ENCODE measurements around the gene ADGRD1.

DNA sequence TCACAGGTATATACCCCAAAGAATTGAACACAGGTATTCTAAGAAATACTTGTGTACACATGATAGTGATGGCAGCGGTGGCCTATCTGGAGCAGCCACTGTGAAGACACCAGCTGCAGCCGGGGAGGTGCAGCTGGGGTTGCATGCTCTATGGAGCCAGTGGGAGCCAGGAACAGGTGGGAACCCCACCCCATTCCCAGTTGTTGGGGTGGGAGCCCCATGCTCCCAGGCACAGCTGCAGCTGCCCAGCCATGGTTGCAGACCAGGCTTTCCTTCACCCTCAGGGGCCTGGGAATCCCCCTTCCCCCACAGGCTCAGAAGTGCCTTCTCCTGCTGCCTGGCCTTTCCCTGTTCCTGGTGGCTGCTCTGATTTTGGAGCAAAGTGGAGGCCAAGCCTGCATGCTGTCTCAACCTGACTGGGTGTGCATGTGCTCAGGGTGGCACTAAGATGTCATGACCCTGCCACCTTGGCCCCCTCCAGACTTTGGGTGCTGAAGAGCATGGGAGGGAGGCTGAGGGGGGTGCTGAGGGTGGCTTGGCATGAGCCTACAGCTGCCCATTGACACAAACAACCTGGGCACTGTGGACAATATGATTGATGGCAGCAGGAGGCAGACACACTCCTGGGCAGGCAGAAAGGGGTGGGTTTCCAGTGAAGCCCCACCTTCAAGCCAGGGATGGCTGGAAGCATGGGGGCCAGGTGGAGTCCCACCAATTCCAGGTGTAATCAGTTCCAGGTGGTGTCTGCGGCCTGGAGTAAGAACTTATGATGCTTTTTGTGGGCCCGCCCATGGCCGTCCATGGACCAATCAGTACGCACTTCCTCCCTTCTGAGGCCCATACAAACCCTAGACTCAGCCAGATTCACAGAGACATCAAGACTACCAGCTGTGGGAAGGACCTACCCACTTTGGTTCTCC, 234.7 kb downstream of the ADGRD1 start:
- no peak for TF ChIP-seq POLR2A (IDR thresholded peaks at IDR 0.05; ENCODE audit: extremely low read depth, insufficient read length)
- TF ChIP-seq, protein P1, sequence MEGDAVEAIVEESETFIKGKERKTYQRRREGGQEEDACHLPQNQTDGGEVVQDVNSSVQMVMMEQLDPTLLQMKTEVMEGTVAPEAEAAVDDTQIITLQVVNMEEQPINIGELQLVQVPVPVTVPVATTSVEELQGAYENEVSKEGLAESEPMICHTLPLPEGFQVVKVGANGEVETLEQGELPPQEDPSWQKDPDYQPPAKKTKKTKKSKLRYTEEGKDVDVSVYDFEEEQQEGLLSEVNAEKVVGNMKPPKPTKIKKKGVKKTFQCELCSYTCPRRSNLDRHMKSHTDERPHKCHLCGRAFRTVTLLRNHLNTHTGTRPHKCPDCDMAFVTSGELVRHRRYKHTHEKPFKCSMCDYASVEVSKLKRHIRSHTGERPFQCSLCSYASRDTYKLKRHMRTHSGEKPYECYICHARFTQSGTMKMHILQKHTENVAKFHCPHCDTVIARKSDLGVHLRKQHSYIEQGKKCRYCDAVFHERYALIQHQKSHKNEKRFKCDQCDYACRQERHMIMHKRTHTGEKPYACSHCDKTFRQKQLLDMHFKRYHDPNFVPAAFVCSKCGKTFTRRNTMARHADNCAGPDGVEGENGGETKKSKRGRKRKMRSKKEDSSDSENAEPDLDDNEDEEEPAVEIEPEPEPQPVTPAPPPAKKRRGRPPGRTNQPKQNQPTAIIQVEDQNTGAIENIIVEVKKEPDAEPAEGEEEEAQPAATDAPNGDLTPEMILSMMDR (IDR thresholded peaks at IDR 0.05; ENCODE audit: low read depth, low read length): no peak
- TF ChIP-seq, protein P2, sequence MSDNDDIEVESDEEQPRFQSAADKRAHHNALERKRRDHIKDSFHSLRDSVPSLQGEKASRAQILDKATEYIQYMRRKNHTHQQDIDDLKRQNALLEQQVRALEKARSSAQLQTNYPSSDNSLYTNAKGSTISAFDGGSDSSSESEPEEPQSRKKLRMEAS (IDR thresholded peaks at IDR 0.05; ENCODE audit: low read depth, low read length): no peak

Measured in NB4 (cell line).